NCI-H446 treated with DMSO at 0.1 percent for 48 hours (cell line): ENCODE measurements around the gene LANCL2.
A peak's percentile ranks its signal among the peaks of the same experiment; 100 is the strongest.
"Not testable (repeated sequence)": the region's sequence is repeated elsewhere in the genome, so short reads cannot be mapped to it uniquely, and the experiment has no call there.

Source experiments
- DNase-seq: peaks from one replicate; lab custom pipeline; 2025; lab: John Stamatoyannopoulos, UW

The LANCL2 gene, protein sequence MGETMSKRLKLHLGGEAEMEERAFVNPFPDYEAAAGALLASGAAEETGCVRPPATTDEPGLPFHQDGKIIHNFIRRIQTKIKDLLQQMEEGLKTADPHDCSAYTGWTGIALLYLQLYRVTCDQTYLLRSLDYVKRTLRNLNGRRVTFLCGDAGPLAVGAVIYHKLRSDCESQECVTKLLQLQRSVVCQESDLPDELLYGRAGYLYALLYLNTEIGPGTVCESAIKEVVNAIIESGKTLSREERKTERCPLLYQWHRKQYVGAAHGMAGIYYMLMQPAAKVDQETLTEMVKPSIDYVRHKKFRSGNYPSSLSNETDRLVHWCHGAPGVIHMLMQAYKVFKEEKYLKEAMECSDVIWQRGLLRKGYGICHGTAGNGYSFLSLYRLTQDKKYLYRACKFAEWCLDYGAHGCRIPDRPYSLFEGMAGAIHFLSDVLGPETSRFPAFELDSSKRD

DNA sequence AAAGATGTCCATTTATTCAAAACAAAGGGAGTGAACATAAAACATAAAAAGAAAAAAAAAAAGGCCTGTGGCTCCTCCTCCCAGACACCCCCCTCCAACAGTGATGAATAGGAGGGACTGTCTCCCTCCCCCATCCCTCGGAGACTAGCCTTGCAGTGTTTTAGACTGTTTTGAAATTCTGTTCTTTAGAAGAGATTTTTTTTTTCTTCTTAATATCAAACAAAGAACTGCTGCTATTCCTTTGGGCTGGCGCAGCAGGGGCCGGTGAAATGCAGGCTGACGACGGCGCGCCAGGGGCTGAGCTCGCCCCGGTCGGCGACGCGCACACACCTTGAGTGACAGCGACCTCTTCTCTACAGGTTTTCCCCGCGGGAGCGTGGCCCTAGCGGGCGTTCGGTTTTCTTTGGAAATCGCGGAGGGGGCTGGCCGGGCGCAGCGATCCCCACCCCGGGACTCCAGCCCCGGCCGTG is at the start of gene LANCL2:
LANCL2 (plus strand) TSS at position 133 of the 470 bp plus-strand sequence. CDS start 689 bp downstream, outside the sequence.
- peak; percentile 32 for DNase-seq

DNA sequence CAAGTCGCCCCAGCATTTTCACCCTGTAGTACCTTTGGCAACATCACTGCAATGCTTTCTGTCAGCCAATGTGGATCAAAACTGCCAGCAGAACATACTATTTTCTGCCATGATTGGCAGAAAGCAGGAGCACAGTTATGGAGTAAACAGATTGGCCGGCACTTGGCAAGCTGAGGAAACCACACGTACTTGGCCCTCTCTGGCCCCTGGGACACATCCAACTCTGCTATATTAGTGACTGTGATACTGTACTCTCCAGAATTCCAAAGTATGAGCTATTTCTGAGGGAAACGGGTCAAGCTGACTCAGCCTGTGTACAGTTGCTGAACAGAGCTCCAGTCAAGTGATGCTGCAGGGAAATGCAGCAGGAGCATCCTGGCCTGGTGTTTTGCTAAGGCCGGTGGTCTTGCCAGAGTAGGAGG is 39.8 kb upstream of the LANCL2 start:
- DNase-seq, result peak; percentile 85

GRCh38 chr7:55326081-55326835 is 38.9 kb upstream of the LANCL2 start:
- DNase-seq, result peak; percentile 62

DNA sequence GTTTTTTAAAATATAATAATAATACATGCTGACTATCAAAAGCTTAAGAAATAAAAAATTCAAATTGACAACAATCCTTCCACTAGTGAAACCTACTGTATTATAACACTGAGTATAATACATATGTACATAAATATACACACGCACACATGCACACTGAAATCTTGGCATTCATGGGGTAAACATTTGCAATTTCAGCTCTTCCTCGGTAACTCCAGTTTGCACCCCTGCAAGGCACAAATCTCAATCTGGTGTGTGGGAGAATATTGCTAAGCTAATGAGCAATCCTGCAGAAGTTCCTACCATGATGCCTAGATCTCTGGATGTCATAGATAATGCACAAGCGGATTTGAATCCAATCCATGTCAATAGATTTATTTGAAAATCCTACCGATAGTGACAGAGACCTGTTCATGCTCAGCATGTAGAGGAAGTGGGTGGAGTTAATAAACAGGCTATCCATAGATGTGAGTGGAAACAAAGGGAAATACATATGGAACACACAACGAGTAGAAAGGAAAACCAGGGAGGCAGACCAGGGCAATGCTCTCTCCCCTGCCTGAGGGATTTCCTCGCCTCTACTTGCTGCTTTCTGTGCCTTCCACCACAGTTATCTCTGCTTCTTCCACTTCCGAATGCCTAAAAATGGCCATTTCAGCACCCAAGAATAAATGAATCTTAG is 38.1 kb upstream of the LANCL2 start:
- DNase-seq, result no peak

- no peak for DNase-seq
Measured at GRCh38 chr7:55335151-55335550, 30.0 kb upstream of the LANCL2 start.

- no peak for DNase-seq
Measured at GRCh38 chr7:55335786-55336185, 29.4 kb upstream of the LANCL2 start.

DNA sequence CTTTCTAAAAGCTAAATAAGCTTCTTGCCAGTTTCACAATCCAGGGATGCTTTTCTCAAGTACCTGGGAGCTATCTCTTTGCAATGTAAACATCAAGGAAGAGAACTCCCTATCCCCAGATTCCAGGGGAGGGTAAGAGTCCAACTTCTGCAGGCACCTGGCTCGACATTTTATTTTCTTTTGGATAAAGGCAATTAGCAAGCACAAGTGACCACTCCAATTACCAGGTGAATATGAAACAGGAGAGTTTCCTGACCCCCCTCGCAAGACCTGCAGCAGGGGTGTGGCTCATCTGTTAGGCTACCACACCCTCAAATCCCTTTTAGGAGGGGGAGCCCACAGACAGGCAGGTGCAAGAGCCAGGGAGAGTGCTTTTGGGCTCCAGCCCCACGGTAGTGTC is 28.6 kb upstream of the LANCL2 start:
- DNase-seq, result no peak

- DNase-seq, result peak; percentile 42
Measured at GRCh38 chr7:55339033-55340000, 25.8 kb upstream of the LANCL2 start.

GRCh38 chr7:55342216-55342871 is 22.8 kb upstream of the LANCL2 start:
- no peak for DNase-seq

- DNase-seq, result no peak
Measured at GRCh38 chr7:55343002-55343781, 21.9 kb upstream of the LANCL2 start.

- DNase-seq, result no peak
Measured at GRCh38 chr7:55343860-55344606, 21.1 kb upstream of the LANCL2 start.

DNA sequence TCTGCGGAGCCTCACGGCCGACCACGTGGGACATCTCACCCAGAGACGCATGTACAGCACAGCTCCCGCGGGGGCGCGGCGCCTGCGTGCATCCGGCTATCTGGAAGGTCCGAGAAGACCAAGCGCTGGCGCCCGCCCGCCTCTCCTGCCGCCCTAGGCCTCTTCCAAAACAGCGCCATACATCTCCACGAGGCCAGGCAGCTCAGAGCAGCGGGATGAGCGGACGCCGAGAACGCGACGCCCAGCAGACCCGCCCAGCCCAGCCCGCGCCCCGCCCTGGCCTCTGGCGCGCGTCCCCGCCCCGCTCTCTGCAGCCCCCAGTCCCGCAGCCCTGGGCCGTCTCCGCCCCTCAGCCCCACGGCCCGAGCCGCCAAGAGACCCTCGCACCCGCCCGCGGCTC is 20.3 kb upstream of the LANCL2 start:
- DNase-seq, result no peak

DNA sequence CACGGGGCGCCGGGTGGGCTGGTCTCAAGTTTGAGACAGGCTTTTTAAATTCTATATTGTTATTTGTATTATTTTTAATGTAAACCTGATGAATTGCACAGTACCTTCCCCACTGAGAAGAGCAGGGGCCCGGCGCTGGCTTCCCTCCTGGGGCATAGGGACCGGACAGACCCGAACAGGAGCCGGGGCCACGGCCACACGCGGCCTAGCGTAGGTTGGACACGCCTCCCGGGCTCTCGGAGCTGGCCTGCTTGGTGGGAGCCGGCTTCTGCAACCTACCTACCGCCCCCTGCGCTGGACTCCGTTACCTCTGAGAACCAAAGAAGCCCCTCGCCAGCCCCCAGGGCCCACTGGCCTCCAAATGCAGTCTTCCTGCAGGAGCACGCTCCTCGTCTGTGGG is 19.8 kb upstream of the LANCL2 start:
- DNase-seq, result no peak

DNA sequence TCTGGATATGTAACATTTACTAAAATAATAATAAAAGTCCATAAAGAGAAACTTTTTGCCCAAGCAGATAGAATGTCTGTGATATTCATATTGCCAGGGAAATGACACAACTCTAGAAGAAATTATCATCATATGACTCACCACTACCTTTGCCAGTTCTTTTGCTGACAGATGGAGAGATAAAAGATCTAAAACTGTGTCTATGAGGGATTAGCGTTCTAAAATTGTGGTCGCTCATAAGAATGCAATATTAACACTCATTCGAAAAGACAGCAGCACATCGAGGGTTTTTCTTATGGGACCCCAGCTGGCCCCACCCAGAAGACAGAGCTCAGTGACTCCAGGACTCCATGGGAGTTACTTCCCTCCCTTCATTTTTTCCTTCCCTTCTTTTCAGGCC is 16.6 kb upstream of the LANCL2 start:
- peak; percentile 8 for DNase-seq

GRCh38 chr7:55349121-55349520 is 16.0 kb upstream of the LANCL2 start:
- no peak for DNase-seq

GRCh38 chr7:55350281-55350680 is 14.9 kb upstream of the LANCL2 start:
- DNase-seq, result no peak

DNA sequence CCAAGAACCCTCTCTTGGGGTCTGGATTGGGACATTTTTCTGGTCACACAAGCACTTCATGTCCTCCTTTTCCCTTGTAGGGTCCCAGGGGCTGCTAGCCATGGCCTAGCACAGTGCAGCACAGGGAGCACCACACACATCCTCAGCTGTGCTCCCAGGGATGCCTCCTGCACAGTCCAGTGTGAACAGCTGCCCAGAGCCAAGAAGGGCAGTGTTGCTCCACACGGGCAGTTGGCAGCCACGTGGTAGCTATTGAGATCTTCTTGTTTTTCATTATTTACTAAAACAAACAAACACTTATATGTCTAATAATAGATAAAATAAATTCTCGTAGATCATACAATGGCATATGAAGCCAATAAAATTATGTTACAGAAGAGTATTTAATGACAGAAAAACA is 13.9 kb upstream of the LANCL2 start:
- no peak for DNase-seq

DNA sequence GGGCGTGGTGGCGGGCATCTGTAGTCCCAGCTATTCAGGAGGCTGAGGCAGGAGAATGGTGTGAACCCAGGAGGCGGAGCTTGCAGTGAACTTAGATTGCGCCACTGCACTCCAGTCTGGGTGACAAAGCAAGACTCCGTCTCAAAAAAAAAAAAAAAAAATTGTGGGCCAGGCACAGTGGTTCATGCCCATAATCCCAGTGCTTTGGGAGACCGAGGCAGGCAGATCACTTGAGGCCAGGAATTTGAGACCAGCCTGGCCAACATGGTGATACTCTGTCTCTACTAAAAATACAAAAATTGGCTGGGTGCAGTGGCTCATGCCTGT is 12.2 kb upstream of the LANCL2 start:
- not testable (repeated sequence) for DNase-seq

GRCh38 chr7:55360486-55360885 is 4.7 kb upstream of the LANCL2 start:
- no peak for DNase-seq
